GM12872 (cell line): Measurements from ENCODE around the gene ZNRF3.

Experiments
- CTCF ChIP-seq: IDR thresholded peaks from 3 replicates; pipeline ENCODE4 v1.5.1; 2011; ENCODE audit warnings: low read depth, mild to moderate bottlenecking, low read length, moderate library complexity; ENCODE audit not compliant: insufficient read depth

Gene ZNRF3

GRCh38 chr22:29003552-29003951, 120.2 kb downstream of the ZNRF3 start:
- TF ChIP-seq CTCF, result no peak

- TF ChIP-seq CTCF, result no peak
Measured at GRCh38 chr22:29003975-29004646, 120.7 kb downstream of the ZNRF3 start.

GRCh38 chr22:29004647-29005371, 121.4 kb downstream of the ZNRF3 start:
- no peak for TF ChIP-seq CTCF

GRCh38 chr22:29006346-29006745, 123.0 kb downstream of the ZNRF3 start:
- TF ChIP-seq CTCF, result no peak

GRCh38 chr22:29009148-29009547, 125.8 kb downstream of the ZNRF3 start:
- TF ChIP-seq CTCF, result no peak

GRCh38 chr22:29011240-29012100, 128.1 kb downstream of the ZNRF3 start:
- TF ChIP-seq CTCF, result no peak

GRCh38 chr22:29012101-29012433, 128.7 kb downstream of the ZNRF3 start:
- no peak for TF ChIP-seq CTCF
